ENCODE results near the gene ZBTB16.

ZBTB16 gene

GRCh38 chr11:114130629-114131277 is 71.2 kb downstream of the ZBTB16 start:
- DNase-seq (ENCODE audit: low spot score), result no peak

- DNase-seq (ENCODE audit: low spot score), result peak; percentile 22
Measured at GRCh38 chr11:114131461-114131864, 72.0 kb downstream of the ZBTB16 start.

- DNase-seq (ENCODE audit: low spot score), result no peak
Measured at GRCh38 chr11:114132417-114132816, 72.9 kb downstream of the ZBTB16 start.

- no peak for DNase-seq (ENCODE audit: low spot score)
Measured at GRCh38 chr11:114132944-114133394, 73.5 kb downstream of the ZBTB16 start.

- DNase-seq (ENCODE audit: low spot score), result no peak
Measured at GRCh38 chr11:114133548-114134329, 74.2 kb downstream of the ZBTB16 start.

GRCh38 chr11:114134870-114135269 is 75.4 kb downstream of the ZBTB16 start:
- DNase-seq (ENCODE audit: low spot score), result no peak

- DNase-seq (ENCODE audit: low spot score), result no peak
Measured at GRCh38 chr11:114135737-114136151, 76.2 kb downstream of the ZBTB16 start.

GRCh38 chr11:114136686-114137640 is 77.5 kb downstream of the ZBTB16 start:
- no peak for DNase-seq (ENCODE audit: low spot score)

GRCh38 chr11:114137838-114138237 is 78.3 kb downstream of the ZBTB16 start:
- no peak for DNase-seq (ENCODE audit: low spot score)

GRCh38 chr11:114138411-114138810 is 78.9 kb downstream of the ZBTB16 start:
- DNase-seq (ENCODE audit: low spot score), result no peak

GRCh38 chr11:114140826-114141225 is 81.3 kb downstream of the ZBTB16 start:
- DNase-seq (ENCODE audit: low spot score), result no peak

- no peak for DNase-seq (ENCODE audit: low spot score)
Measured at GRCh38 chr11:114141863-114142580, 82.5 kb downstream of the ZBTB16 start.

- DNase-seq (ENCODE audit: low spot score), result no peak
Measured at GRCh38 chr11:114142707-114143106, 83.2 kb downstream of the ZBTB16 start.

- no peak for DNase-seq (ENCODE audit: low spot score)
Measured at GRCh38 chr11:114145166-114145775, 85.8 kb downstream of the ZBTB16 start.

- DNase-seq (ENCODE audit: low spot score), result no peak
Measured at GRCh38 chr11:114147375-114148012, 88.0 kb downstream of the ZBTB16 start.

- no peak for DNase-seq (ENCODE audit: low spot score)
Measured at GRCh38 chr11:114148013-114148382, 88.5 kb downstream of the ZBTB16 start.

- no peak for DNase-seq (ENCODE audit: low spot score)
Measured at GRCh38 chr11:114149689-114150407, 90.3 kb downstream of the ZBTB16 start.

- no peak for DNase-seq (ENCODE audit: low spot score)
Measured at GRCh38 chr11:114150671-114151070, 91.2 kb downstream of the ZBTB16 start.

- DNase-seq (ENCODE audit: low spot score), result no peak
Measured at GRCh38 chr11:114151631-114152030, 92.1 kb downstream of the ZBTB16 start.

GRCh38 chr11:114152162-114152561 is 92.7 kb downstream of the ZBTB16 start:
- no peak for DNase-seq (ENCODE audit: low spot score)
